Gastroesophageal sphincter (tissue), 3 donors: ENCODE data around the gene ARL5C.

Source experiments
- CTCF ChIP-seq, 4 experiments: fragments of 200-600 bp in 2 of 4; fragments of 450-650 bp in 2 of 4; sonication (generic) in 1 of 4; IDR thresholded peaks; one replicate each; pipeline ENCODE4 v1.5.1; 2017 to 2019; ENCODE audit warnings: antibody characterized with exemption in 4 of 4, mild to moderate bottlenecking in 2 of 4, moderate library complexity in 2 of 4
- POLR2AphosphoS5 ChIP-seq: sonication (generic); formaldehyde crosslinking; IDR thresholded peaks from one replicate; pipeline ENCODE4 v1.6.1; 2017; ENCODE audit warnings: antibody characterized with exemption

- no peak for TF ChIP-seq POLR2AphosphoS5
- TF ChIP-seq CTCF (IDR thresholded peaks at IDR 0.05) = no peak
Measured at GRCh38 chr17:39155654-39156053, 10.3 kb downstream of the ARL5C start.
